Measurements from ENCODE around the gene CHST5. TPM values are rescaled to one million over a fixed set of nuclear protein-coding genes. Genes with fewer than 3 reads are reported as not detected.

The CHST5 gene
- total and polyA plus RNA-seq, 2 of the 13 experiments (the other 11 are each of a cell fraction or from before 2014, with no cell fraction given) = 0.05 TPM; not detected in 1

- TF ChIP-seq RFX5 (IDR thresholded peaks at IDR 0.05; ENCODE audit: low read depth, low read length) (peak; percentile 95), HNRNPL (IDR thresholded peaks at IDR 0.05; ENCODE audit: low read depth, low read length) (no peak), ZNF275 (CRISPR knock-in tag; IDR thresholded peaks at IDR 0.05; ENCODE audit: borderline replicate concordance) (peak; percentile 78; the same call in 1 of the 2 replicates), MAFG (CRISPR knock-in tag; IDR thresholded peaks at IDR 0.05) (0 out of 2 replicates have a peak, but pooled peaks have one; percentile 39), SNAPC2 (CRISPR knock-in tag; IDR thresholded peaks at IDR 0.05) (peak; percentile 9; the same call in 1 of the 2 replicates), FOXJ3 (CRISPR knock-in tag; IDR thresholded peaks at IDR 0.05; ENCODE audit: borderline replicate concordance) (no peak; the same call in 1 of the 2 replicates), SRY (CRISPR knock-in tag; IDR thresholded peaks at IDR 0.05) (peak; percentile 76; the same call in 1 of the 2 replicates), ZC3H4 (CRISPR knock-in tag; IDR thresholded peaks at IDR 0.05; ENCODE audit: borderline replicate concordance) (no peak), ZFP37 (CRISPR knock-in tag; IDR thresholded peaks at IDR 0.05; ENCODE audit: borderline replicate concordance) (no peak), PBX3 (CRISPR knock-in tag; IDR thresholded peaks at IDR 0.05; ENCODE audit: borderline replicate concordance) (no peak), ETS1 (CRISPR knock-in tag; IDR thresholded peaks at IDR 0.05) (no peak), SMYD3 (CRISPR knock-in tag; IDR thresholded peaks at IDR 0.05) (no peak), ZNF644 (CRISPR knock-in tag; IDR thresholded peaks at IDR 0.05; ENCODE audit: low read depth) (no peak), KAT7 (CRISPR knock-in tag; IDR thresholded peaks at IDR 0.05; ENCODE audit: borderline replicate concordance) (peak; percentile 47; the same call in 1 of the 2 replicates), EP300 (IDR thresholded peaks at IDR 0.05; ENCODE audit: low read depth in 2 of 2, low read length in 2 of 2) (no peak), EP300 (CRISPR knock-in tag; IDR thresholded peaks at IDR 0.05; ENCODE audit: borderline replicate concordance) (no peak), NR2F2 (IDR thresholded peaks at IDR 0.05; ENCODE audit: borderline replicate concordance, low read depth) (no peak), TCF7L2 (IDR thresholded peaks at IDR 0.05; ENCODE audit: low read depth, low read length) (no peak), FOSL2 (CRISPR knock-in tag; IDR thresholded peaks at IDR 0.05) (no peak; the same call in none of the 2 replicates)
- TF ChIP-seq, protein P1, sequence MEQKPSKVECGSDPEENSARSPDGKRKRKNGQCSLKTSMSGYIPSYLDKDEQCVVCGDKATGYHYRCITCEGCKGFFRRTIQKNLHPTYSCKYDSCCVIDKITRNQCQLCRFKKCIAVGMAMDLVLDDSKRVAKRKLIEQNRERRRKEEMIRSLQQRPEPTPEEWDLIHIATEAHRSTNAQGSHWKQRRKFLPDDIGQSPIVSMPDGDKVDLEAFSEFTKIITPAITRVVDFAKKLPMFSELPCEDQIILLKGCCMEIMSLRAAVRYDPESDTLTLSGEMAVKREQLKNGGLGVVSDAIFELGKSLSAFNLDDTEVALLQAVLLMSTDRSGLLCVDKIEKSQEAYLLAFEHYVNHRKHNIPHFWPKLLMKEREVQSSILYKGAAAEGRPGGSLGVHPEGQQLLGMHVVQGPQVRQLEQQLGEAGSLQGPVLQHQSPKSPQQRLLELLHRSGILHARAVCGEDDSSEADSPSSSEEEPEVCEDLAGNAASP (CRISPR knock-in tag; IDR thresholded peaks at IDR 0.05; ENCODE audit: borderline replicate concordance) = 0 out of 2 replicates have a peak, but pooled peaks have one; percentile 7
- TF ChIP-seq, protein P2, sequence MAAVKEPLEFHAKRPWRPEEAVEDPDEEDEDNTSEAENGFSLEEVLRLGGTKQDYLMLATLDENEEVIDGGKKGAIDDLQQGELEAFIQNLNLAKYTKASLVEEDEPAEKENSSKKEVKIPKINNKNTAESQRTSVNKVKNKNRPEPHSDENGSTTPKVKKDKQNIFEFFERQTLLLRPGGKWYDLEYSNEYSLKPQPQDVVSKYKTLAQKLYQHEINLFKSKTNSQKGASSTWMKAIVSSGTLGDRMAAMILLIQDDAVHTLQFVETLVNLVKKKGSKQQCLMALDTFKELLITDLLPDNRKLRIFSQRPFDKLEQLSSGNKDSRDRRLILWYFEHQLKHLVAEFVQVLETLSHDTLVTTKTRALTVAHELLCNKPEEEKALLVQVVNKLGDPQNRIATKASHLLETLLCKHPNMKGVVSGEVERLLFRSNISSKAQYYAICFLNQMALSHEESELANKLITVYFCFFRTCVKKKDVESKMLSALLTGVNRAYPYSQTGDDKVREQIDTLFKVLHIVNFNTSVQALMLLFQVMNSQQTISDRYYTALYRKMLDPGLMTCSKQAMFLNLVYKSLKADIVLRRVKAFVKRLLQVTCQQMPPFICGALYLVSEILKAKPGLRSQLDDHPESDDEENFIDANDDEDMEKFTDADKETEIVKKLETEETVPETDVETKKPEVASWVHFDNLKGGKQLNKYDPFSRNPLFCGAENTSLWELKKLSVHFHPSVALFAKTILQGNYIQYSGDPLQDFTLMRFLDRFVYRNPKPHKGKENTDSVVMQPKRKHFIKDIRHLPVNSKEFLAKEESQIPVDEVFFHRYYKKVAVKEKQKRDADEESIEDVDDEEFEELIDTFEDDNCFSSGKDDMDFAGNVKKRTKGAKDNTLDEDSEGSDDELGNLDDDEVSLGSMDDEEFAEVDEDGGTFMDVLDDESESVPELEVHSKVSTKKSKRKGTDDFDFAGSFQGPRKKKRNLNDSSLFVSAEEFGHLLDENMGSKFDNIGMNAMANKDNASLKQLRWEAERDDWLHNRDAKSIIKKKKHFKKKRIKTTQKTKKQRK (IDR thresholded peaks at IDR 0.05; ENCODE audit: low read length) = no peak
These were observed 20.0 kb upstream of the CHST5 start, which contains the start of gene TMEM231 (continued) for GRCh38 chr16:75555707-75556430.

Data from HepG2 (cell line).